NCI-H226 (cell line): Measurements from ENCODE around the gene ZNF615.
"Not testable (repeated sequence)": the region's sequence is repeated elsewhere in the genome, so short reads cannot be mapped to it uniquely, and the experiment has no call there.

ENCODE experiments used
- DNase-seq: peaks from one replicate; pipeline ENCODE4 v3.0.0-alpha.2; 2015

The ZNF615 gene

DNA sequence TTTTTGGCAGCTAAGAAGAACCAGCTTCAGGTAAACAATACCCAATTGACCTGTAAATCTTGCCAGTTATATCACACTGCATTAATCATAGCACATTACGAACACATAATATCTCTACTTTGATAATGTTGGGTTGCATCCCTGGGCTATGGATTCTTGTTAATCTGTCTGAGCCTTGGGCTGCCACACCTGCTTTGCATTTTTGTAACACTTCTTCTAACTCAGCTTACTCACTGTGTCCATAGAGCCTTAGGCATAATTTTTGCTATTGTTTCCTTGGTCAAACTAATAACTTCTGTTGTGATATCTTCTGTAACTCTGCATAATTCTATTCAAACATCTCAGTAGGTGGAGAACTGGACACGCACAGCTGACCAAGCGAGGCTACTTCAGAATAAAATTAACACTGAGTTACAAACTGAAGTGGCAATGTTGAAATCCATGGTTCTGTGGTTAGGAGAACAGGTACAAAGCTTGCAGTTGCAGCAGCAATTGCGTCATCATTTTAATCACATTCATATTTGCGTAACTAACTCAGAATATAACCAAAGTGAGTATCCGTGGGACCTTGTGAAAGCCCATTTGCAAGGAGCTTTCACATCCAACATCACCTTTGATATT is 27.8 kb downstream of the ZNF615 start:
- DNase-seq: peak; percentile 27

DNA sequence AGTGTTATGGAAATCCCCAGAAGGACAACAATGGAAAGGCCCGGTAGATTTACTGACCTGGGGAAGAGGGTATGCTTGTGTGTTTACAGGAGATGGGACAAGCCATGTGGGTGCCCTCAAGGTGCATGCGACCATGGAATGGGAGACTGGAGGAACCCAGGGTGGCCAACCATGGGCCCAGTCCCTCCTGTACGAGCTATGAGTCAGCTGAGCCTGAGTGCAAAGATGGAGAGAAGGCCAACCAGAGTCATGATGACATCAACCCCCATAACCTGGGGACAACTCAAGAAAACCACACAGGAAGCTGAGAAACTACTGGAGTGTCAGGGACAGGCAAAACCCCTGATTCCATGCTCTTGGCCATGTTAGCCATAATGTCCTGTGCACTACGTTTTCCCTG is 29.1 kb downstream of the ZNF615 start:
- DNase-seq: no peak

DNA sequence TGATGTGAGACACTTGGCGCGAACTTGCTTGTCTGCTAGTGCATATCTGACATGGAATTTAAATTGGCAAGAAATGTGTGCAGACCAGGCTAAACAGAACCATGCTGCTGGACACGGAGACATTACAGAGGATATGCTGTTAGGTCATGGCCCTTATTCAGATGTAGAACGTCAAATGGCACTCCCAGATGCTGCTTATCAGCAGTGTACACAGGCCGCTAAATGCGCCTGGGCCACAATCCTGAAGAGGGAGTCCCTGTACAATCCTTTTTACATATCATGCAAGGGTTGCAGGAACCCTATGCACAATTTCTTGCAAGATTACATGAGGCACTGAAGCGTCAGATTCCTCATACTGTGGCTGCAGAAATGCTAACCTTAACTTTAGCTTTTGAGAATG is 30.7 kb downstream of the ZNF615 start:
- DNase-seq: no peak

DNA sequence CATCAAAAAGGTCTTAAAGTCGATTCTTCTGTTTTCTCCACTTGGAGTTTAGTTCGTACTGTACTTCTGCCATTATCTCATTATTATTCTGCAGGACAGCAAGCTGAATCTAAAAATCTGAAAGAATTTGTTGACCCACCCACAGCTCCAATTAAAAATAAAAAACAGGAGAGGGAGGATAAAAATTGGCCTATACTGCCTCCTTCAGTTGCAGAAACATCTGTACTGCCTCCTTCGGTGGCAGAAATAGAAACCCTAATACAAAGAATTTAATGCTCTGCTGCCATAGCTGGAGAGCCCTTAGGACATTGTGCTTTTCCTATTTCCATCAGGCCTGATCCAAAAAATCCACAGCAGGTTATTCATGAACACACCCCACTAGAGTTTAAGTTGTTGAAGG is 31.2 kb downstream of the ZNF615 start:
- no peak for DNase-seq

DNA sequence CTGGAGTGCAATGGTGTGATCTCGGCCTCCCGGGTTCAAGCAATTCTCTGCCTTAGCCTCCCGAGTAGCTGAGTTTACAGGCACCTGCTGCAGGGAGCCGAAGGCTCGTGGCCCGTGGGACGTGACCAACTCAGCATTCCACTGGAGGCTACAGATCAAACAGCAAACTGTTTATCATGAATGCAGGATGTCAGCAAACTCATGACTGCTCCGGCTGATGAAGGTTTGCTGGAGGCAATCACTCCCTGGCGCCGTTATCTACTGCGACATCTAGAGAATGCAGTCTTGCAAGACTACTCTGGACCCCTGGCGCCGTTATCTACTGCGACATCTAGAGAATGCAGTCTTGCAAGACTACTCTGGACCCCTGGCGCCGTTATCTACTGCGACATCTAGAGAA is 32.2 kb downstream of the ZNF615 start:
- DNase-seq: not testable (repeated sequence)

DNA sequence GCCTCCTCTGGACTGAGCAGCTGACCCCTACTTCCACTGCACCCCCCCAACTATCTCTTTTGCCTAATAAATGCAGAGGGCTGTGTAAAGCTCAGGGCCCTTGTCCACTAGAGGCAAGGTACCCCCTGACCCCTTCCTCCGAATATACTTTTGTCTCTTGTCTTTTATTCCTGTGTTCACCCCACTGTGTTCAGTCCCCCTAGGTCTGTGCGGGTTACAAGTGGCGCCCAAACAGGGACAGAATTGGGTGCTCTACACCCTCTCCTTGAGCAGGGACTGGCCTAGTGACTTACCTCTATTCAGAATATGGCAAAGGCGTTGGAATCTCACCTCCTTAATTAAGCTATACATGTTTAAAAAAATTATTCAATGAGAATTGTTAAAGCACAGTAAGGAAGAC is 36.4 kb downstream of the ZNF615 start:
- DNase-seq: peak; percentile 29

DNA sequence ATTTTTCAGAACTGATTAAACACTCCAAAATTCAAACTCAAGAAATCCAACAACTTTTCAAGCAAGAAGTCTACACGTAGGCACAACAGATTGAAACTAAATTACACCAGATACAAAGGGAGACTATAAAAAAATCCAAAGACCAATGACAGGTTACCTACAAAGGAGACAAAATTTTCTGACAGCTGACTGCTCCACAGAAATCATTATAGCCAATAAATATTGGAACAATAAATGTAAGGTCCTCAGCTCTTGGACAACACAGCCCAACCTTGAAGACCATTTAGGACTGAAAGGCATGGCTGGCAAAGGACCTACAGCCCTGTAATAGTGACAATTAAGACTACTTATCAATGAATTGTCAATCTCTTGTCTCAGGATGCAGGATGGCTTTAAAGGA is 37.3 kb downstream of the ZNF615 start:
- no peak for DNase-seq

DNA sequence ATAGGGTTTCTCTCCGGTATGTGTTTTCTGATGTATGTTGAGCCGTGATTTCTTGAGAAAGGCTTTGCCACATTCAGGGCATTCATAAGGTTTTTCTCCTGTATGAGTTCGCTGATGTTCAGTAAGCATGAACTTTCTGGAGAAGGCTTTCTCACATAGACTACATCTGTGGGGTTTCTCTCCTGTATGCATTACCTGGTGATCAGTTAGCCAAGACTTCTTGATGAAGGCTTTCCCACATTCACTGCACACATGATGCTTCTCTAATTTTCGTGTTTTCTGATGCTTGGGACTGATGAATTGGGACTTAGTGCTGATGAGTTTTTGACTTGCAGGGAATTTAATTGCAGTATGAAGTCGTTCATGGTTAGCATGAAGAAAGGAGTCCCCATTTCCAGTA is 42.4 kb downstream of the ZNF615 start:
- no peak for DNase-seq

DNA sequence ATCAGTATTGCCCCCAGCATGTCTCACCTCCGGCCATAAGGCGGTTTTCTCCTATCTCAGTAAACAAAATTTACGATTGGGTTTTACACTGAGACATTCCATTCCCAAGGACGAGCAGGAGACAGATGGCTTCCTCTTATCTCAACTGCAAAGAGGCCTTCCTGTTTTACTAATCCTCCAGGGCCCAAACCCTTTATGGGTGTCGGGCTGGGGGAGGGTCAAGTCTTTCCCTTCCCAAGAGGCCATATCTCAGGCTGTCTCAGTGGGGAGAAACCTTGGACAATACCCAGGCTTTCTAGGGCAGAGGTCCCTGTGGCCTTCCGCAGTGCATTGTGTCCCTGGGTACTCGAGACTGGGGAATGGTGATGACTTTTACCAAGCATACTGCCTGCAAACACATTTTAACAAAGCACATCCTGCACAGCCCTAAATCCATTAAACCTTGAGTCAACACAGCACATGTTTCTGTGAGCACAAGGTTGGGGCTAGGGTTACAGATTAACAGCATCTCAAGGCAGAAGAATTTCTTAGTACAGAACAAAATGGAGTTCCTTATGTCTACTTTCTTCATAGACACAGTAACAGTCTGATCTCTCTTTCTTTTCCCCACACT is 47.3 kb downstream of the ZNF615 start:
- not testable (repeated sequence) for DNase-seq

DNA sequence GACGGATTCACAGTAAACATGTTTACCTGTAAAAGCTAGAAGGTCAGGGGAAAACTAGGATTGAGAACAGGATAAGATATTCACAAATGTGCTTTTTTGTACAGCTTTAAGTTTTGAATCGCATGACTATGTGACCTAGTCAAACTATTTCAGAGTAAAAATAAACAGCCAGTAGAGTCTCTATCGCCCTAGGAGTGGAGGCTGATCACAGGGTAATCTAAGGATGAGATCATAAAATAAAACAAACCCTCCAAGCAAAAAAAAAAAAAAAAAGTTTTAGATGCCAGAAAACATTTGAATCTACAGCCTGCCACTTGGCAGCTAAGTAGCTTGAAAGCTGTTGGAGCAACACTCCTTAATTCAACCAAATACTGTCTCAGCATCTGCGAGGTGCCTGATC is 48.2 kb downstream of the ZNF615 start:
- no peak for DNase-seq

DNA sequence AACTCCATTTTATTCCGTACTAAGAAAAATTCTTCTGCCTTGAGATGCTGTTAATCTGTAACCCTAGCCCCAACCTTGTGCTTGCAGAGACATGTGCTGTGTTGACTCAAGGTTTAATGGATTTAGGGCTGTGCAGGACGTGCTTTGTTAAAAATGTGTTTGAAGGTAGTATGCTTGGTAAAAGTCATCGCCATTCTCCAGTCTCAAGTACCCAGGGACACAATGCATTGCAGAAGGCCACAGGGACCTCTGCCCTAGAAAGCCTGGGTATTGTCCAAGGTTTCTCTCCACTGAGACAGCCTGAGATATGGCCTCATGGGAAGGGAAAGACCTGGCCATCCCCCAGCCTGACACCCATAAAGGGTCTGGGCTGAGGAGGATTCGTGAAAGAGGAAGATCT is 50.2 kb downstream of the ZNF615 start:
- not testable (repeated sequence) for DNase-seq

DNA sequence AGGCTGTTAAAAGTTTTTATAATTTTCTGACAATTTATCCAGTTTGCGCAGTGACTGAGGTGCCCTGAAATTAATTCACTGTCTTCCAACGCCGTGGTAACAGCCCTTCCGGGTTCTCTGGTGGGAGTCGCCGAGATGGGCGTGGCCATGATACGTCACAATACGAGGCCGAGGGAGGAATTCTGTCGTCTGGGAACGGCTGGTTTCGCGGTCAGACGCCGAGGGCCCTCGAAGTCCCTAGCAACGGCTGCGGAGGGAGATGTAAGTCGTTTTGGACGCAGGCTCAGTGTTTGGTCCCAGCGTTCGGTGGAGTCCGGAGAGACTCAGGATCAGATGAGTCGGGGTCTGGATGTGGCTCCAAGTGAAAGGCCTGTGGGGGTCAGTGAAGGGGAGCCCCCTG is 59.0 kb downstream of the ZNF615 start:
- no peak for DNase-seq

DNA sequence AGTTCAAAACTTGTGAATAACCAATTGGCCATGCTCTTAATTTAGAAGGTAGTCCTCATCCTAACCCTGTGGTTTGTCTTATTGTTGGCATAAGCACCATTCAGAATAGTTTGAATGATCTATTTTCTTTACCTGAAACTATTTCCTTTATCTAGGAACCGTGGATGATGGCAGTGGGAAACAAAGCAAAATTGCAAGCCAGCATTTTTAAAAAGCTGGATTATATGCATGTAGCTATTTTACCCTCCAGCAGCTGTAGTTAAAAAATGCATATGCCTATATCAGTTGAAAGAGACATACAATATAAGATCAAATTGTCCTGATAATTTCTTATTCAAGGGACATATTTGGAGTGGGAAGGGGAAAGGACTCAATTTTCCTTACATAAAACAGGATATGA is 61.4 kb downstream of the ZNF615 start:
- no peak for DNase-seq

DNA sequence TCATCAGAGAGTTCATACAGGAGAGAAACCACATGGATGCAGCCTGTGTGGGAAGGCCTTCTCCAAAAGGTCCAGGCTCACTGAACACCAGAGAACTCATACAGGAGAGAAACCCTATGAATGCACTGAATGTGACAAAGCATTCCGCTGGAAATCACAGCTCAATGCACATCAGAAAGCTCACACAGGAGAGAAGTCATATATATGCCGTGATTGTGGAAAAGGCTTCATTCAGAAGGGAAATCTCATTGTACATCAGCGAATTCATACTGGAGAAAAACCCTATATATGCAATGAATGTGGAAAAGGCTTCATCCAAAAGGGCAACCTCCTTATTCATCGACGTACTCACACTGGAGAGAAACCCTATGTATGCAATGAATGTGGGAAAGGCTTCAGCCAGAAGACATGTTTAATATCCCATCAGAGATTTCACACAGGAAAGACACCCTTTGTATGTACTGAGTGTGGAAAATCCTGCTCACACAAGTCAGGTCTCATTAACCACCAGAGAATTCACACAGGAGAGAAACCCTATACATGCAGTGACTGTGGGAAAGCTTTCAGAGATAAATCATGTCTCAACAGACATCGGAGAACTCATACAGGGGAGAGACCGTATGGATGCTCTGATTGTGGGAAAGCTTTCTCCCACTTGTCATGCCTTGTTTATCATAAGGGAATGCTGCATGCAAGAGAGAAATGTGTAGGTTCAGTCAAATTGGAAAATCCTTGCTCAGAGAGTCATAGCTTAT is 63.0 kb downstream of the ZNF615 start:
- DNase-seq: no peak
